Fibroblast of mammary gland (primary cell): ENCODE results near the gene ANAPC10.

Source experiments
- DNase-seq: peaks from one replicate; pipeline ENCODE4 v3.0.0-alpha.2; 2010; ENCODE audit warnings: low read depth
- H3K4me3 ChIP-seq: 2 replicates; pipeline ENCODE4 v1.5.1; 2011; ENCODE audit warnings: low read depth, mild to moderate bottlenecking, low read length, moderate library complexity; ENCODE audit not compliant: control insufficient read depth
- TF ChIP-seq, protein P1 (sequence below): conservative IDR thresholded peaks from 2 replicates; pipeline ENCODE4 v1.5.1; 2011; ENCODE audit warnings: low read depth, low read length, inconsistent platforms; ENCODE audit not compliant: control insufficient read depth, insufficient read depth

ANAPC10 gene

DNA sequence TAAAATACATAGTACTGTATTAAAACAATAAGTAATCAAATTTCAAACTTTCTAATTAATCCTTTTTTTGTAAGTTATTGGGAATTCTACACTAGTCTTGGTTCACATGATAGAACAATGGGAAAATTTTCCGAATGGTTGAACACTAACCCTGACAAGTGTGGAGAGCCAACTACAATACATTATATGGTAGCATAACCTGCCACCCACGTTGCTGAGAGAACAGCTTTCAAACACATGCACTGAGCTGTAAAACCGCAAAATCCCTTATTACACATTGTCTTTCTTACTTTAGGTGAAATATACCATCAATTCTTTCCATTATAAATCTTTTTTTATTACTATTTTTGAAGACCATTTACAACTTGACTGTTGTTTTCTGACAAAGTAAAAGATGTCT lies 54.7 kb downstream of the ANAPC10 start:
- H3K4me3 ChIP-seq = no peak overlapping the region
- no peak for DNase-seq
- TF ChIP-seq, protein P1, sequence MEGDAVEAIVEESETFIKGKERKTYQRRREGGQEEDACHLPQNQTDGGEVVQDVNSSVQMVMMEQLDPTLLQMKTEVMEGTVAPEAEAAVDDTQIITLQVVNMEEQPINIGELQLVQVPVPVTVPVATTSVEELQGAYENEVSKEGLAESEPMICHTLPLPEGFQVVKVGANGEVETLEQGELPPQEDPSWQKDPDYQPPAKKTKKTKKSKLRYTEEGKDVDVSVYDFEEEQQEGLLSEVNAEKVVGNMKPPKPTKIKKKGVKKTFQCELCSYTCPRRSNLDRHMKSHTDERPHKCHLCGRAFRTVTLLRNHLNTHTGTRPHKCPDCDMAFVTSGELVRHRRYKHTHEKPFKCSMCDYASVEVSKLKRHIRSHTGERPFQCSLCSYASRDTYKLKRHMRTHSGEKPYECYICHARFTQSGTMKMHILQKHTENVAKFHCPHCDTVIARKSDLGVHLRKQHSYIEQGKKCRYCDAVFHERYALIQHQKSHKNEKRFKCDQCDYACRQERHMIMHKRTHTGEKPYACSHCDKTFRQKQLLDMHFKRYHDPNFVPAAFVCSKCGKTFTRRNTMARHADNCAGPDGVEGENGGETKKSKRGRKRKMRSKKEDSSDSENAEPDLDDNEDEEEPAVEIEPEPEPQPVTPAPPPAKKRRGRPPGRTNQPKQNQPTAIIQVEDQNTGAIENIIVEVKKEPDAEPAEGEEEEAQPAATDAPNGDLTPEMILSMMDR = no peak

GRCh38 chr4:145042601-145043285 lies 55.3 kb downstream of the ANAPC10 start:
- no peak overlapping the region for H3K4me3 ChIP-seq
- no peak for DNase-seq
- TF ChIP-seq, protein P1 = no peak

- H3K4me3 ChIP-seq = no peak overlapping the region
- DNase-seq = no peak
- TF ChIP-seq, protein P1 = no peak
Observed at GRCh38 chr4:145041378-145041777, 56.6 kb downstream of the ANAPC10 start.

DNA sequence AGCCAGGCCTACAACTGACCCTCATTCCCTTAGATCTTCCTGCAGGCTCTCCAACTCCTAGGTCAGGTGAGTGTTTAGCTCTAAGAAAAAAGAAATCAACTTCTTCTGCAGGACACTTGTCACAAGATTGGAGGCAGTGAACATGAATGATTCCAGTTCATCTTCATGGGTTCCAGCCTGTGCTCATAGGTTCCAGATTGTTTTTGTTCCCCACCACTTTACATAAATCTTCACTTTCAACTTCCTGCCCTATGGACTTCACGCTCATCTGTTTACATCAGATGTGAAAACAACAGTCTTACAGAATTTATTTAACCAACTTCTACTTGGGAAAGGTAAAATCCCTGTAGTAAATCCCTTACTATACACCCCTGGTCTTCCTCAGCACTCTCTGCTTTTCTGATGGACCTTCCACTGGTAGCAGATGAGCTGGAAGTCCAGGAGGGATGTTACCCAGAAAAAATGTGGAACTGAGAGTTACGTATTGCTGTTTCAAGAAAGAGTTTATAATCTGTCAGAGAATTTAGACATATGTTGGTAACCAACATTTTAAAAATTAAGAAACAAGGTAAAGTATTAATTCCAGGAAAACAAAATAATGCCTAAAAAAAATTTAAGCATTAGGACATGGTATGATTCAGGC lies 62.4 kb downstream of the ANAPC10 start:
- no peak for DNase-seq
- TF ChIP-seq, protein P1 = no peak

GRCh38 chr4:145034727-145035211 lies 63.2 kb downstream of the ANAPC10 start:
- DNase-seq = peak; percentile 81
- TF ChIP-seq, protein P1 = no peak
- no peak overlapping the region for H3K4me3 ChIP-seq

More for the DNA sequence above, 62.4 kb downstream of the ANAPC10 start:
- no peak overlapping the region for H3K4me3 ChIP-seq

DNA sequence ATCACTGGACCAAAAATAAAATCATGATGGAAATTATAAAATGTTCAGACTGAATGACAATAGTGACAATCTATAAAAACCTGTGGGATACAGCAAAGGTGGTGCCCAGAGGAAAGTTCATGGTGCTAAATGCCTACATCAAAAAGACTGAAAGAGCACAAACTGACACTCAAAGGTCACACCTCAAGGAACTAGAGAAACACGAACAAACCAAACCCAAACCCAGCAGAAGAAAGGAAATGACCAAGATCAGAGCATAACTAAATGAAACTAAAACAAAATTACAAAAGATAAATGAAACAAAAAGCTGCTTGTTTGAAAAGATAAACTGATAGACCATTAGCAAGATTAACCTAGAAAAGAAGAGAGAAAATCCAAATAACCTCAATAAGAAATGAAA lies 78.7 kb downstream of the ANAPC10 start:
- DNase-seq = no peak
- H3K4me3 ChIP-seq = no peak overlapping the region
- TF ChIP-seq, protein P1 = no peak
